Thoracic aorta (tissue), 2 donors: ENCODE data around the gene ADGB. TPM values are rescaled to one million over a fixed set of nuclear protein-coding genes. Genes with fewer than 3 reads are reported as not detected.
A peak's percentile ranks its signal among the peaks of the same experiment; 100 is the strongest.

Experiments used
- ATAC-seq: fragments of 150-250 bp; one replicate; pipeline ENCODE4 v1.8.0; 2017; ENCODE audit warnings: low read depth; ENCODE audit not compliant: insufficient number of reproducible peaks, low FRiP score
- DNase-seq: peaks from one replicate; pipeline ENCODE4 v3.0.0-alpha.2; 2020; ENCODE audit warnings: low spot score
- H3K27ac ChIP-seq, 2 donors: fragments of 200-600 bp; sonication (generic); 1 replicate in 1 of 2; 2 replicates in 1 of 2; pipeline ENCODE4 v1.5.1; 2016; ENCODE audit warnings: mild to moderate bottlenecking in 2 of 2, moderate library complexity in 2 of 2
- H3K27me3 ChIP-seq: fragments of 200-600 bp; sonication (generic); replicated peaks from 2 replicates; pipeline ENCODE4 v1.6.0; 2016; ENCODE audit warnings: mild to moderate bottlenecking; ENCODE audit not compliant: insufficient read depth
- H3K36me3 ChIP-seq: fragments of 200-600 bp; sonication (generic); one replicate; pipeline ENCODE4 v1.5.1; 2016
- H3K4me1 ChIP-seq, 2 donors: fragments of 200-600 bp; sonication (generic); 1 replicate in 1 of 2; 2 replicates in 1 of 2; pipeline versions ENCODE4 v1.5.1 to v1.6.0; 2016; ENCODE audit warnings: low read depth in 2 of 2, mild to moderate bottlenecking in 1 of 2; ENCODE audit not compliant: control insufficient read depth in 1 of 2
- H3K4me3 ChIP-seq: fragments of 200-600 bp; sonication (generic); 2 replicates; pipeline ENCODE4 v1.5.1; 2016; ENCODE audit warnings: mild to moderate bottlenecking
- H3K9me3 ChIP-seq: fragments of 200-600 bp; sonication (generic); 2 replicates; pipeline ENCODE4 v1.5.1; 2016
- total RNA-seq, 2 donors: library from RNA; depleted of rRNA; stranded (reverse); fragments of >200 nt; gene quantifications; one replicate each; pipeline versions ENCODE4 v1.1.0 to v1.2.3, GENCODE V29; 2016
- TF ChIP-seq, protein P1 (sequence below): fragments of 200-600 bp; sonication (generic); IDR thresholded peaks from one replicate; pipeline ENCODE4 v1.5.1; 2019; ENCODE audit warnings: antibody characterized with exemption

The ADGB gene
- total RNA-seq, 2 donors from 2014 or later: not detected

GRCh38 chr6:146693342-146693741, 94.6 kb downstream of the ADGB start:
- Histone ChIP-seq H3K4me3 (no peak overlapping the region), H3K9me3 (no peaks in the 10 kb centered on the region), H3K36me3 (no peaks in the 10 kb centered on the region), H3K27ac (no peak overlapping the region), H3K27me3 (no peaks in the 10 kb centered on the region), H3K4me1 (no peaks in the 10 kb centered on the region)
- no peak for DNase-seq
- no peak for ATAC-seq
- TF ChIP-seq, protein P1, sequence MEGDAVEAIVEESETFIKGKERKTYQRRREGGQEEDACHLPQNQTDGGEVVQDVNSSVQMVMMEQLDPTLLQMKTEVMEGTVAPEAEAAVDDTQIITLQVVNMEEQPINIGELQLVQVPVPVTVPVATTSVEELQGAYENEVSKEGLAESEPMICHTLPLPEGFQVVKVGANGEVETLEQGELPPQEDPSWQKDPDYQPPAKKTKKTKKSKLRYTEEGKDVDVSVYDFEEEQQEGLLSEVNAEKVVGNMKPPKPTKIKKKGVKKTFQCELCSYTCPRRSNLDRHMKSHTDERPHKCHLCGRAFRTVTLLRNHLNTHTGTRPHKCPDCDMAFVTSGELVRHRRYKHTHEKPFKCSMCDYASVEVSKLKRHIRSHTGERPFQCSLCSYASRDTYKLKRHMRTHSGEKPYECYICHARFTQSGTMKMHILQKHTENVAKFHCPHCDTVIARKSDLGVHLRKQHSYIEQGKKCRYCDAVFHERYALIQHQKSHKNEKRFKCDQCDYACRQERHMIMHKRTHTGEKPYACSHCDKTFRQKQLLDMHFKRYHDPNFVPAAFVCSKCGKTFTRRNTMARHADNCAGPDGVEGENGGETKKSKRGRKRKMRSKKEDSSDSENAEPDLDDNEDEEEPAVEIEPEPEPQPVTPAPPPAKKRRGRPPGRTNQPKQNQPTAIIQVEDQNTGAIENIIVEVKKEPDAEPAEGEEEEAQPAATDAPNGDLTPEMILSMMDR: no peak

- Histone ChIP-seq H3K4me1 (no peaks in the 10 kb centered on the region), H3K36me3 (no peaks in the 10 kb centered on the region), H3K27ac (no peak overlapping the region), H3K9me3 (no peaks in the 10 kb centered on the region), H3K4me3 (no peak overlapping the region), H3K27me3 (no peaks in the 10 kb centered on the region)
- TF ChIP-seq, protein P1: no peak
- DNase-seq (no peak), ATAC-seq (no peak)
Observed at GRCh38 chr6:146697921-146698320, 99.1 kb downstream of the ADGB start.

DNA sequence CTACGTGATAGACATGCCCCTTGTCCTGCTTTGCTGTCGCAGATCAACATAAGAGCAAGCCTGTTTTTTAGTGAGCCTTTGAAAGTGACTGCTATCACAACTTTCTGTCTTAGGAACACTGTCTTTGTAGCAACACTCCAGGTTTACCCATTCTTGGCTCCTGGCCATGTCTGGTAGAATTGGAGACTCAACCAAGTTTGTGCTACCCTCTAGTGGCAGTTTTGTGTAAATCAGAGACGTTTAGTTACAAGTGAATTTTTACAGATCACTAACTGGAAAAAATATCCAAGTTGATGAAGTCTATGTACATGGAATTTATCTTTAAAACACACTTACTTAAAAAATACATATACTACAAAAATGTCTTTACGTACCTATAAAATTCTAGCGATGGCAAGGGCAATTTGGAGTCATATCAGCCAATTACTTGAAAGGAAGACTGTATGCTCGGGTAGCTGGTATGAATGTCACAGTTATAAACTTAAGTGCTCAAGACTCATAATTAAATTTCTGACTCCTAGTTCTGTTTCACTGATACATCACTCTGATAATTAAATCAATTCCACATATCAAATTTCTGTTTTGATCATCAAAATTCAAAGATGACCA, 101.4 kb downstream of the ADGB start:
- Histone ChIP-seq H3K36me3 (no peaks in the 10 kb centered on the region), H3K27me3 (no peaks in the 10 kb centered on the region), H3K4me3 (no peak overlapping the region), H3K27ac (no peak overlapping the region), H3K4me1 (no peaks in the 10 kb centered on the region), H3K9me3 (no peaks in the 10 kb centered on the region)
- TF ChIP-seq, protein P1: peak; percentile 79
- ATAC-seq (peak; percentile 96), DNase-seq (peak; percentile 70)

DNA sequence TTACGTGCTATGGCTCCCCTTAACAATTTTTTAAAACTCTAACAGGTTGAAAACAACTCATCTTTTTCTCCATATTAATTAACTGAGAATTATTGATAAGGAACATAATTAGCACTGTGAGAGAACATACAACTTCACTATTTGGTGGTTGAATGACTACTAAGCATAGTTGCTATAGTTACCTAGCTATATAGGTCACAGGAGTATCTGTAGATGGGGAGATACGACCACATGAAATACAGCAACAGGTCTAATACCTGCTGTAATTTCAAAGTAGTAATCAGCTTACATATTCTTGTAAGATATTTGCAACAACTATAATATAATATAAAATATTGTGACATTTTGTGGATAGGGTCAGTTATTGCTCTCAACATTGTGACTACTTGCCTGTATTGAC, 102.9 kb downstream of the ADGB start:
- Histone ChIP-seq H3K36me3 (no peaks in the 10 kb centered on the region), H3K4me1 (no peaks in the 10 kb centered on the region), H3K4me3 (no peak overlapping the region), H3K27me3 (no peaks in the 10 kb centered on the region), H3K27ac (no peak overlapping the region), H3K9me3 (no peaks in the 10 kb centered on the region)
- TF ChIP-seq, protein P1: no peak
- no peak for DNase-seq
- no peak for ATAC-seq

- H3K4me3 ChIP-seq: no peak overlapping the region
- TF ChIP-seq, protein P1: no peak
- no peaks in the 10 kb centered on the region for H3K27me3 ChIP-seq
- no peaks in the 10 kb centered on the region for H3K4me1 ChIP-seq
- H3K9me3 ChIP-seq: no peaks in the 10 kb centered on the region
- no peaks in the 10 kb centered on the region for H3K36me3 ChIP-seq
- no peak overlapping the region for H3K27ac ChIP-seq
- DNase-seq (no peak), ATAC-seq (no peak)
Observed at GRCh38 chr6:146709036-146709622, 110.4 kb downstream of the ADGB start.
